AG09309 (cell line): ENCODE measurements around the gene SASS6.

Source experiments
- DNase-seq: peaks from one replicate; pipeline ENCODE4 v3.0.0-alpha.2; 2010; ENCODE audit warnings: low read depth
- H3K4me3 ChIP-seq: 2 replicates; pipeline ENCODE4 v1.5.1; 2011; ENCODE audit warnings: mild to moderate bottlenecking, low read depth, low read length, moderate library complexity; ENCODE audit not compliant: control insufficient read depth
- CTCF ChIP-seq: IDR thresholded peaks from 2 replicates; pipeline ENCODE4 v1.5.1; 2011; ENCODE audit warnings: mild to moderate bottlenecking, low read depth, low read length, inconsistent platforms; ENCODE audit not compliant: insufficient read depth, control insufficient read depth; ENCODE audit errors: missing control alignments

The SASS6 gene

GRCh38 chr1:100115524-100115923, 17.2 kb downstream of the SASS6 start:
- TF ChIP-seq CTCF = no peak
- no peak overlapping the region for H3K4me3 ChIP-seq
- no peak for DNase-seq

GRCh38 chr1:100109554-100110066, 23.1 kb downstream of the SASS6 start:
- DNase-seq = no peak
- no peak overlapping the region for H3K4me3 ChIP-seq
- TF ChIP-seq CTCF = no peak

GRCh38 chr1:100107696-100108095, 25.0 kb downstream of the SASS6 start:
- TF ChIP-seq CTCF = no peak
- DNase-seq = no peak
- H3K4me3 ChIP-seq = no peak overlapping the region

- no peak overlapping the region for H3K4me3 ChIP-seq
- no peak for DNase-seq
- TF ChIP-seq CTCF = no peak
Observed at GRCh38 chr1:100101564-100101963, 31.2 kb downstream of the SASS6 start.

- DNase-seq = no peak
- no peak for TF ChIP-seq CTCF
- H3K4me3 ChIP-seq = no peak overlapping the region
Observed at GRCh38 chr1:100100202-100100601, 32.5 kb downstream of the SASS6 start.

- no peak for DNase-seq
- TF ChIP-seq CTCF = no peak
- H3K4me3 ChIP-seq = no peak overlapping the region
Observed at GRCh38 chr1:100090471-100090870, 42.3 kb downstream of the SASS6 start.

- TF ChIP-seq CTCF = no peak
- H3K4me3 ChIP-seq = no peak overlapping the region
- DNase-seq = no peak
Observed at GRCh38 chr1:100089082-100089481, 43.6 kb downstream of the SASS6 start.
